NCI-H128 (cell line): ENCODE measurements around the gene CAMTA1.

ENCODE experiments used
- DNase-seq: peaks from one replicate; lab custom pipeline; 2025; ENCODE audit not compliant: unreplicated experiment; lab: John Stamatoyannopoulos, UW

CAMTA1 gene

GRCh38 chr1:7515175-7515574 is 729.9 kb downstream of the CAMTA1 start:
- DNase-seq, result no peak

- DNase-seq, result no peak
Observed at GRCh38 chr1:7515904-7516303, 730.6 kb downstream of the CAMTA1 start.

- DNase-seq, result no peak
Observed at GRCh38 chr1:7516341-7516740, 731.1 kb downstream of the CAMTA1 start.

GRCh38 chr1:7516929-7517328 is 731.7 kb downstream of the CAMTA1 start:
- no peak for DNase-seq

GRCh38 chr1:7517611-7518330 is 732.5 kb downstream of the CAMTA1 start:
- no peak for DNase-seq

GRCh38 chr1:7518411-7518810 is 733.2 kb downstream of the CAMTA1 start:
- no peak for DNase-seq

GRCh38 chr1:7519181-7519860 is 734.1 kb downstream of the CAMTA1 start:
- no peak for DNase-seq

GRCh38 chr1:7519861-7520395 is 734.7 kb downstream of the CAMTA1 start:
- no peak for DNase-seq

GRCh38 chr1:7520496-7520895 is 735.2 kb downstream of the CAMTA1 start:
- no peak for DNase-seq

- DNase-seq, result no peak
Observed at GRCh38 chr1:7524341-7525337, 739.4 kb downstream of the CAMTA1 start.

GRCh38 chr1:7525338-7526063 is 740.2 kb downstream of the CAMTA1 start:
- DNase-seq, result no peak

GRCh38 chr1:7526196-7526866 is 741.1 kb downstream of the CAMTA1 start:
- DNase-seq, result no peak

- no peak for DNase-seq
Observed at GRCh38 chr1:7526867-7527732, 741.8 kb downstream of the CAMTA1 start.

GRCh38 chr1:7527733-7528045 is 742.4 kb downstream of the CAMTA1 start:
- no peak for DNase-seq

- DNase-seq, result no peak
Observed at GRCh38 chr1:7528386-7529198, 743.3 kb downstream of the CAMTA1 start.

- no peak for DNase-seq
Observed at GRCh38 chr1:7529917-7530316, 744.7 kb downstream of the CAMTA1 start.

GRCh38 chr1:7531562-7532340 is 746.5 kb downstream of the CAMTA1 start:
- DNase-seq, result no peak

GRCh38 chr1:7533006-7533405 is 747.8 kb downstream of the CAMTA1 start:
- no peak for DNase-seq
